ENCODE results near the gene SKAP2. TPM values are rescaled to one million over a fixed set of nuclear protein-coding genes. Genes with fewer than 3 reads are reported as not detected.

SKAP2 gene, protein sequence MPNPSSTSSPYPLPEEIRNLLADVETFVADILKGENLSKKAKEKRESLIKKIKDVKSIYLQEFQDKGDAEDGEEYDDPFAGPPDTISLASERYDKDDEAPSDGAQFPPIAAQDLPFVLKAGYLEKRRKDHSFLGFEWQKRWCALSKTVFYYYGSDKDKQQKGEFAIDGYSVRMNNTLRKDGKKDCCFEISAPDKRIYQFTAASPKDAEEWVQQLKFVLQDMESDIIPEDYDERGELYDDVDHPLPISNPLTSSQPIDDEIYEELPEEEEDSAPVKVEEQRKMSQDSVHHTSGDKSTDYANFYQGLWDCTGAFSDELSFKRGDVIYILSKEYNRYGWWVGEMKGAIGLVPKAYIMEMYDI
- 3.2 and 3.5 TPM in 2 replicates for total RNA-seq
- long read RNA-seq, transcript SKAP2-201 (13 exons, 3,998 nt): major isoform, 8 of 11 reads
- long read RNA-seq, partial matches to known transcripts: 0 of 11 reads
- long read RNA-seq, other reads (novel, unspliced or antisense): 3 of 11 reads

DNA sequence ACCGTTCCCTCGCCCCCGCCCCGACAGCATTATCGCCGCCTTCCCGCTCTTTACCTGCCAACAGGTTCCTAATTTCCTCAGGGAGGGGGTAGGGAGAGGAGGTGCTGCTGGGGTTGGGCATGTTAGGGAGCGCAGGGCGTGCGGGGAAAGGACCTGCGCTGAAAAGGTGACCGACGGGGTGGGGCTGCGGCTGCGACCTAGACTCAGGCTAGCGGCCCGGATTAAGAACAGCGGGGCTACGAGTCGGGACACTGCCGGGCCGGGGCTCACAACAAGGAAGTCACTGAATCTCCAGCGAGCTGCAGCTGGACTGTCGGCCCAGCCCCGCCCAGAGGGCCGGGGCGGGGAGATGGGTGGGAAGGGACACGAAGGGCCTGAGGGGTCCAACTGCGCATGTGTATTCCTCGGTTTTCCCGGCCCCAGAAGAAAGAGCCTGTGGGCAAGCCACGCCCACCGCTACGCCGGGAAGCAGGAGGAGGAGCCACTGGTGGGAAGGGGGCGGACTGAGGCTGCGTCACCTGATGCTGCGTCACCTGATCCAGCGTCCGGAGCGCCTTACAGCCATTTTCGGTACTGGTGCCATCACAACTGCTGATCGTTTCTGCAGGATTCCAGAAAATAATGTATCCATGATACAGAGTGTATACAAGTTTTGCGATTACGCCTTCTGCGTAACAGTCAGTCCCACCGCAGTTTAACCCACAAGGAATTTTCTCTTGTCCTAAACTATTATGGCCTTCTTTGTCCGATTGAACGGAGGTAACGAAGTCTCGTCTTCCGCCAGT, at the start of gene SKAP2:
Gene SKAP2, minus strand, starts transcription at position 282 of the 785 bp plus-strand sequence. Its CDS starts 161 bp downstream, at position 121.
- Mint-ChIP-seq H3K27me3 (ENCODE audit: low read depth) (peaks cover 80% of the 10 kb centered on the region), H3K9me3 (peaks cover 2% of the 10 kb centered on the region), H3K27ac (ENCODE audit: unreplicated experiment) (peak within 1 kb of the TSS; percentile 97), H3K36me3 (ENCODE audit: low read depth) (no peaks in the 10 kb centered on the region), H3K4me1 (peaks cover 26% of the 10 kb centered on the region), H3K4me3 (peak within 1 kb of the TSS; percentile 98)
- TF ChIP-seq, protein P1, sequence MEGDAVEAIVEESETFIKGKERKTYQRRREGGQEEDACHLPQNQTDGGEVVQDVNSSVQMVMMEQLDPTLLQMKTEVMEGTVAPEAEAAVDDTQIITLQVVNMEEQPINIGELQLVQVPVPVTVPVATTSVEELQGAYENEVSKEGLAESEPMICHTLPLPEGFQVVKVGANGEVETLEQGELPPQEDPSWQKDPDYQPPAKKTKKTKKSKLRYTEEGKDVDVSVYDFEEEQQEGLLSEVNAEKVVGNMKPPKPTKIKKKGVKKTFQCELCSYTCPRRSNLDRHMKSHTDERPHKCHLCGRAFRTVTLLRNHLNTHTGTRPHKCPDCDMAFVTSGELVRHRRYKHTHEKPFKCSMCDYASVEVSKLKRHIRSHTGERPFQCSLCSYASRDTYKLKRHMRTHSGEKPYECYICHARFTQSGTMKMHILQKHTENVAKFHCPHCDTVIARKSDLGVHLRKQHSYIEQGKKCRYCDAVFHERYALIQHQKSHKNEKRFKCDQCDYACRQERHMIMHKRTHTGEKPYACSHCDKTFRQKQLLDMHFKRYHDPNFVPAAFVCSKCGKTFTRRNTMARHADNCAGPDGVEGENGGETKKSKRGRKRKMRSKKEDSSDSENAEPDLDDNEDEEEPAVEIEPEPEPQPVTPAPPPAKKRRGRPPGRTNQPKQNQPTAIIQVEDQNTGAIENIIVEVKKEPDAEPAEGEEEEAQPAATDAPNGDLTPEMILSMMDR (conservative IDR thresholded peaks at IDR 0.05): no peak
- DNase-seq (ENCODE audit: low read depth, low spot score): peak; percentile 97

DNA sequence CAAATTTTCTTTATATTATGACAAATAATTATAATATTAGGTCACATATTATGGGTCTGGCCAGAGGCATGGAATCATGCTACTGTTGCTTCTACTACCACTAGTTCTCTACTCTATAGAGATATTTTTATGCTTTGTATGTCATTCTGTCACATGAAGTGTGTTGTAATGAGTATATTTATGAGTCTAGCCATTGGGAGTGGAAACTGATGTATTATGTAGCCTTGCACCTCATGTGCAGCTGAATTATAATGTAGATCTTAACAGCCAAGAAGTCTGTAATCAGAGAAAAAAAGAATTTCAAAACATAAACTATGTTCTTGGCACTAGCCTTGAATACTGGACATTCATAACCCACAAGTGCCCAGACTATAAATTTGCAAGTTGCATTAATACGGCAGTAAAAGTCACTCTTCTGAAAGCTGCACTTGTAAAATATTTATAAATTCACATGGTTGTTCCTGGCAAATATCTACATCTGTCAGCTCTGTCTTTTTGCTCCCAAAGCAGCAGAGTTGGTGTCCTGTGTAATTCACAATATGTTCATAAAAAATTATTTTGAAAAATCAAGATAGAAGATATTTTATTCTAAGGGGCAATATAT, 48.6 kb upstream of the SKAP2 start:
- Mint-ChIP-seq H3K27me3 (ENCODE audit: low read depth) (no peaks in the 10 kb centered on the region), H3K4me3 (no peak overlapping the region), H3K27ac (ENCODE audit: unreplicated experiment) (no peak overlapping the region), H3K9me3 (no peaks in the 10 kb centered on the region), H3K4me1 (no peaks in the 10 kb centered on the region), H3K36me3 (ENCODE audit: low read depth) (no peaks in the 10 kb centered on the region)
- TF ChIP-seq, protein P1 (conservative IDR thresholded peaks at IDR 0.05): no peak
- DNase-seq (ENCODE audit: low read depth, low spot score): no peak

DNA sequence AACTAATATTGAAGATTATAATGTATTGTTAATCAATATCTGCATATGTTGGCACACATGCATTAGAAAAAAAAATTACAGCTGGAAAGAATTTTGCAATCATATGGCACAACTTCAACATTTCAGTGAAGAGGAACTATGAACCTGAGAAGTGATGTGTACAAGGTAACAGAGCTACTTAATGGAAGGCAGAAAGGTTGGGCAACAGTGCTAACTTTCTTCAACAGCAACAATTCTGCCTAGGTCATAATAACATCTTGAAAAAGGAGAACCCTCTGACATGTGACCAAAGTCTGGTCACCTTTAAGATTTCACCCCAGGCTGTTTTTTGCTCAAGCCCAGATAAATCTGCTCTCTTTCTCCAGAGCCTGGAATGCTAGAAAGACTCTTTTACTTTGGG, 47.9 kb upstream of the SKAP2 start:
- Mint-ChIP-seq H3K27me3 (ENCODE audit: low read depth) (no peaks in the 10 kb centered on the region), H3K36me3 (ENCODE audit: low read depth) (no peaks in the 10 kb centered on the region), H3K27ac (ENCODE audit: unreplicated experiment) (no peak overlapping the region)

DNA sequence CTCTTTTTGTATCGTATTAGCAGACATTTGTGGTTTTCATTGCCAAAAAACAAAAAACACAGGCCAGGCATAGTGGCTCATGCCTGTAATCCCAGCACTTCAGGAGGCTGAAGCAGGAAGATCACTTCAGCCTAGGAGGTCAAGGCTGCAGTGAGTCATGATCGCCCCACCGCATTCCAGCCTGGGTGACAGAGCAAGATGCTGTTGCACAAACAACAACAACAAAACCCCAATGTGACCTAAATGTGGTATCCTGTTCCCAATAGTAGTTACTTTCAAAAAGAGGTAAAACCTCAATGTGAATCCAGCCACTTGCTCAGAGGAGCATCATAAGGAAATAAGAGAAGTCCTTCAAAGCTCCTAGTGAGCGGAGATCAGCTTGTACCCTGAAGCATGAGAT, 45.8 kb upstream of the SKAP2 start:
- no peak for DNase-seq (ENCODE audit: low read depth, low spot score)
- TF ChIP-seq, protein P1 (conservative IDR thresholded peaks at IDR 0.05): no peak

More for the DNA sequence above, 47.9 kb upstream of the SKAP2 start:
- DNase-seq (ENCODE audit: low read depth, low spot score): no peak
- TF ChIP-seq, protein P1 (conservative IDR thresholded peaks at IDR 0.05): no peak
- no peak overlapping the region for H3K4me3 Mint-ChIP-seq
- no peaks in the 10 kb centered on the region for H3K4me1 Mint-ChIP-seq
- no peaks in the 10 kb centered on the region for H3K9me3 Mint-ChIP-seq

DNA sequence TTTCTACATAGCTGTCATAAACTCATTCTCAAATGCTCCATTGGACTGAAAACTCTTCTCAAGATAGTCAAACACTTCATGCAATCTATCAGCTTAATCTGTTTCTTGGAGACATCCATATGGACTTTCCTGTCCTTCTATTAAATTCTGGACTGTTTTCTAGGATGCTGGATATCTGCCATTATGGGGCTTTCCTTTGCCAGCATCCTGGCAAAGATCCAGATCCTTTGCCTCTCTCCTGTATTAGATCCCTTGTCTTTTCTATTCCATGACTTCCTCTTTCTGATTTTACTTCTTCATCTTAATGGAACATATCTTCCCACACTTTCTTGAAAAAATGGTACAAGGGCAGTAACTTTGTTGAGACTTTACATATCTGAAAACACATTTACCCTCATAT, 35.9 kb upstream of the SKAP2 start:
- Mint-ChIP-seq H3K9me3 (no peaks in the 10 kb centered on the region), H3K4me1 (no peaks in the 10 kb centered on the region), H3K27me3 (ENCODE audit: low read depth) (peaks cover 10% of the 10 kb centered on the region), H3K36me3 (ENCODE audit: low read depth) (no peaks in the 10 kb centered on the region), H3K27ac (ENCODE audit: unreplicated experiment) (no peak overlapping the region), H3K4me3 (no peak overlapping the region)
- TF ChIP-seq, protein P1 (conservative IDR thresholded peaks at IDR 0.05): no peak
- DNase-seq (ENCODE audit: low read depth, low spot score): no peak

More for the DNA sequence above, 45.8 kb upstream of the SKAP2 start:
- Mint-ChIP-seq H3K9me3 (no peaks in the 10 kb centered on the region), H3K27me3 (ENCODE audit: low read depth) (no peaks in the 10 kb centered on the region), H3K4me1 (no peaks in the 10 kb centered on the region), H3K4me3 (no peak overlapping the region), H3K27ac (ENCODE audit: unreplicated experiment) (no peak overlapping the region), H3K36me3 (ENCODE audit: low read depth) (no peaks in the 10 kb centered on the region)
